ENCODE measurements around the gene LRGUK. TPM values are rescaled to one million over a fixed set of nuclear protein-coding genes. Genes with fewer than 3 reads are reported as not detected.

Gene LRGUK
- total RNA-seq, 2 experiments from 2014 or later = 0.07 to 0.14 TPM

DNA sequence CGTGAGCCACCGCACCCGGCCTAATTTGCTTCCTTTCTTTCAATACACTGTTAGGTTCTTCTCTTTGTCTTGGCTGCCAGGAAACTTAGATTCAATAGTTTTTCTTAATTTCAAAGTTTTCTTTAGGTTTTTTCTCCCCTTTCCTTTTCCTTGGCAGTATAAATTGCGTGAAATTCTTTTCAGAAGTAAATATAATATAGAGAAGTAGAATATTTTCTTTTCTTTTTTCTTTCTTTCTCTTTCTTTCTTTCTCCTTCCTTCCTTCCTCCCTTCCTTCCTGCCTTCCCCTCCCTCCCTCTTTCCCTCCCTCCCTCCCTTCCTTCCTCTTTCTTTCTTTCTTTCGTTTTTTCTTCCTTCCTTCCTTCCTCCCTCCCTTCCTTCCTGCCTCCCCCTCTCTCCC lies 1.7 kb downstream of the LRGUK start:
- H3K27me3 Mint-ChIP-seq = peaks cover 18% of the 10 kb centered on the region
- DNase-seq = no peak
- H3K4me1 Mint-ChIP-seq = peaks cover 16% of the 10 kb centered on the region
- ChIA-PET POLR2A (no interaction called here), CTCF (no interaction called here)
- no peaks in the 10 kb centered on the region for H3K36me3 Mint-ChIP-seq (ENCODE audit: low read depth)
- H3K4me3 Mint-ChIP-seq = peak overlapping the region; percentile 76
- no peak overlapping the region for H3K27ac Mint-ChIP-seq
- no peak for ATAC-seq
- intact Hi-C loops (cut with DNase I, micrococcal nuclease) = loop anchor here in 1 of 2 experiments (10.0 kb wide), 1 partner anchor 874 kb away; the partner anchor contains the start of gene EXOC4
- no peaks in the 10 kb centered on the region for H3K9me3 Mint-ChIP-seq (ENCODE audit: low read depth)

DNA sequence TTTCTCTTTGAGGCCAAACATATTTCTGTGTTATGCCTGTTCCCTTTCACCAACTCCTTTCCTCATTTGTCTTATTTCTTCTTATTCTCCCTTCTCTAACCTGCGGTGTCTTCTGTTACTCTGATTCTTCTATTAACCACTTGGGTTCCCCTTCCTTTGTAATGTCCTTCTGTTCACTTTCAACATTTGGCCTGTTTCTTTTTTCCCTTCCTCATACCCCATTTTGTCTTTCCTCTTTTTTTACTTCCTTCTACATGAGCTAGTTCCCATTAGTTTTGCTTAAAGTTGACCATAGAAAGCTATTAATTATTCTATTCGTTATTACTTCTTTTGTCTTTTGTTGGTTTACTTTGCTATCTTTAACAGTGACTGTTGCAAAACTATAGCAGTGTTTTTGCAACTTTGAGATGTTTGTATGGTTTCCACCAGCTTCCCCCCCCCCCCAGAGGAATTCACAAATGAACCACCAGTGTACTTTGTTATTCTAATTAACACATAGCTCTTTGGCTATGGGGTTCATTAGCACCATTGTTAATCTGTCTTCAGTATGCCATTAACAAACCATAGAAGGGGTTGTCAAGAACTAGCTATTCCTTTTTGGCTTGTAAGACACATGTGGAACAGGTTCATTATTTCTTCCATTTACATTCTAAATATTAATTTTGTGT lies 2.9 kb downstream of the LRGUK start:
- no peaks in the 10 kb centered on the region for H3K36me3 Mint-ChIP-seq (ENCODE audit: low read depth)
- H3K4me3 Mint-ChIP-seq = no peak overlapping the region
- peaks cover 16% of the 10 kb centered on the region for H3K4me1 Mint-ChIP-seq
- ATAC-seq = no peak
- ChIA-PET POLR2A (no interaction called here), CTCF (interaction anchor here (1.0 kb wide), 1 partner anchor 11 kb away, joined by 4 read pairs; no protein-coding TSS in a partner anchor)
- H3K9me3 Mint-ChIP-seq (ENCODE audit: low read depth) = no peaks in the 10 kb centered on the region
- no peak for DNase-seq
- no peak overlapping the region for H3K27ac Mint-ChIP-seq
- intact Hi-C loops (cut with DNase I, micrococcal nuclease) = loop anchor here in 1 of 2 experiments (10.0 kb wide), 1 partner anchor 875 kb away; the partner anchor contains the start of gene EXOC4
- H3K27me3 Mint-ChIP-seq = peaks cover 22% of the 10 kb centered on the region

DNA sequence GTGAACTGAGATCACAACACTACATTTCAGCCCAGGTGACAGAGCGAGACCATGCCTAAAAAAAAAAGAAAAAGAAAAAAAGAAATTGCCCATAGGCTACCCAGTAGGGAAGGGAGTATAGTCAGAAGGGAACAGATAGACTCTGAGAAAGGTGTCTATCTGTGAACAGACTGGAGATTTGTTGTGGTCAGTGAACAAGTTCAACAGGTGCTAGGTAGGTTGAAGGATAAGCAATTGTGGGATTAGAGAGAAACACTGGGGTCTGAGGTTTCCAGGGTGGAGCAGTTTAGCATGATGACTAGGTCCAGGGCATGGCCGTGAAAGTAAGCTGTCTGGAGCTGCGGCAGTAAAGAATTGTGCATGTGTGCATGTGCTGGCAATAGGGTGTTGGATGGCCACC lies 6.9 kb downstream of the LRGUK start:
- POLR2A ChIA-PET = no interaction called here
- intact Hi-C loops (cut with DNase I, micrococcal nuclease) = no loop called here
- Mint-ChIP-seq H3K4me1 (no peaks in the 10 kb centered on the region), H3K4me3 (no peak overlapping the region), H3K36me3 (ENCODE audit: low read depth) (no peaks in the 10 kb centered on the region), H3K27ac (no peak overlapping the region), H3K27me3 (peaks cover 16% of the 10 kb centered on the region), H3K9me3 (ENCODE audit: low read depth) (no peaks in the 10 kb centered on the region)
- DNase-seq (no peak), ATAC-seq (no peak)
- CTCF ChIA-PET = no interaction called here

DNA sequence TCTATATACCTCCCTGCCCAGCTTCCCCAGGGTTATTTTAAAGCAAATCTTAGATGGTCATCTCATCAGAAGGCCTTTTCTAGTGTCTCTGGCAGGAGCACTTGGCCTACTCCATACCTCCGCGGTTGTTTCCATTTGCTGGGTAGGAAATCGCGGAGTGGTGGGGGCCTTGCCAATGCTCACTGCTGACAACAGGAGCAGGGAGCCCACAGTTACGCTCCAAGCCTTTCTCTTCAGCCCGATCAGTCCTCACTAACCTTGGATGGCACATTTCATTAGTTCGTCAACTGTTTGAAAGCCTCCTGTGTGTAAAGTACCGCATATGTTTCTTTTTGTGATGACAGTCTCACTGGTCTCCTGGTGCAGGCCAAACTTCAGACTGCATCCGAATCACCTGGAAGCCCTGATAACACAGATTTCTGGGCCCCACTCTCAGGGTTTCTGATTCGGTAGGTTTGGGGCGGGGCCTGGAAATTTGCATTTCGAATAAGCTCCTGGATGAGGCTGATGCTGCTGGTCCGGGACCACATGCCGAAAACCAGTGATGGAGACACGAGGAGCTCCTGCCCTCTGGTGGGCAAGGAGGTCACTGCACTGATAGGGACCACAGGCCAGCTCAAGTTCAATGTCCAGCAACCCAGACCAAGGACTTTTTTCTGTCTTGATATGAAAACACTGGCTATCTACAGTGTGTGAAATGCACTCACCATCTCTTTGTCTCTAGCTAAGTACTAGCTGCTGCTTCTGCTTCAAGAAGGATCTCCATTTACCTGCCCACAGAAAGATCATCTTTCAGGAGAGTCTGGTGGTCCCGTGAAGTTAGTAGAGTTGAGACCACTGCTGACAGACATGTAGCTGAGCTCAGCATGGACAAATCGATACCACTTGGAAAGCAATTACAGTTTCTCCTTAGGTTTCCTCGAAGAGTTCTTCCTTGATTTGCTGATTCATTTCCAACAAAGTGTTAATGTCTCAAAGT lies 14.0 kb downstream of the LRGUK start:
- Mint-ChIP-seq H3K36me3 (ENCODE audit: low read depth) (no peaks in the 10 kb centered on the region), H3K27me3 (peaks cover 2% of the 10 kb centered on the region), H3K9me3 (ENCODE audit: low read depth) (no peaks in the 10 kb centered on the region), H3K4me1 (peaks cover 2% of the 10 kb centered on the region), H3K4me3 (no peak overlapping the region), H3K27ac (no peak overlapping the region)
- DNase-seq (peak; percentile 75), ATAC-seq (peak; percentile 83)
- intact Hi-C loops (cut with DNase I, micrococcal nuclease) = loop anchor here in 1 of 2 experiments (2.0 to 5.0 kb wide), 2 partner anchors 186 to 218 kb away; no protein-coding TSS in a partner anchor
- CTCF ChIA-PET = interaction anchor here (0.7 to 2.3 kb wide), 20 partner anchors 10 to 1823 kb away, joined by 3 to 19 read pairs (median 4); partner anchors contain the start of gene LRGUK
- POLR2A ChIA-PET = no interaction called here

DNA sequence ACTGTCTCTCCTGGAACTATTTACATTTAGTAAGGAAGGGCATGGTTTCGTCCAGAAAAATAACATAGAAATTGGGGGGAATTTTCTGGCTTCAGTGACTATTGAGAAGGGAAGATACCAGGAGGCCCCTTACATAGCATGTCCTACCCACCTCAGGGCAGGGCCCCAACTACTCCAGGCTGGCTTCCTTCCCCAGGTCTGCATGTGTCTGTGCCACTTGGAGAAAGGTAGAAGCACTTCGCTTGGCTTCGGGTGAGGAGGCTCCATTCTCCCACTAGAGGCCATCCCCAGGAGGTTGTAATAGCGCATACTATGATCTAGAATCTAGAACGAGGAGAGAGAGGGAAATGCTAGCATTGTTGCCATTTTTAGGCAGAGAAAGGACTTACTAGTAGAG lies 14.7 kb downstream of the LRGUK start:
- no peaks in the 10 kb centered on the region for H3K9me3 Mint-ChIP-seq (ENCODE audit: low read depth)
- peaks cover 2% of the 10 kb centered on the region for H3K4me1 Mint-ChIP-seq
- DNase-seq (no peak), ATAC-seq (no peak)
- H3K36me3 Mint-ChIP-seq (ENCODE audit: low read depth) = no peaks in the 10 kb centered on the region
- H3K4me3 Mint-ChIP-seq = no peak overlapping the region
- CTCF ChIA-PET = interaction anchor here (0.7 to 2.3 kb wide), 14 partner anchors 9 to 1823 kb away, joined by 3 to 19 read pairs (median 4); partner anchors contain the start of gene LRGUK
- H3K27me3 Mint-ChIP-seq = peaks cover 2% of the 10 kb centered on the region
- POLR2A ChIA-PET = no interaction called here
- intact Hi-C loops (cut with DNase I, micrococcal nuclease) = loop anchor here in 1 of 2 experiments (2.0 to 5.0 kb wide), 2 partner anchors 185 to 217 kb away; no protein-coding TSS in a partner anchor
- H3K27ac Mint-ChIP-seq = no peak overlapping the region

DNA sequence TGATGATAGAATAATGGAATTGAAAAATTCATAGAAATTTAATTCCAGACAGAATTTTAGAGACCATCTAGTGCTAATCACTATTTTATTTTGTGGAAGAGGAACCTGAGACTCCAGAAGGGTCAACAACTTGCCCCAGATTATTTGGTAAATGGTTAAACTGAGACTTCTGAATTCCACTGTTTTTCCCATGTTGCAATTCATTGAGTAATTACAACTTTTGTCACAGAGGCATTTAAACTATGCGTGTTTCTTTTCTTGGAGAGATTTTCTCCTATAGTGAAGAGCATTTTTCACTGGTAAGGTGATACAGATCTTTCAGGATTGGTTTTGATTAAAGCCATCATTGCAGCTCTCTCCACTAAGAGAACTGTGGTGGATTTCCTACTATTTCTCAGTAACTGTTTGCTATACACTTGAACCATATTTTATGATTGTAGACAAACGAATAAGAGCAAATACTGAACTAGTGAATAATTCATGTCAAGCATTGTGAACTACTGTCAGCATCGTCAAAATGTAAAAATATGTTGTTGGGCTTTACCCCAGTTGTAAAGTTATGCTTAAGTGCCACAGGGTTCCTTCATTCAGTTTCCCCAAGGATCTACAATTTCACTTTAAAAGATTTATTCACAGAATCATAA lies 26.5 kb downstream of the LRGUK start:
- ATAC-seq (no peak), DNase-seq (no peak)
- intact Hi-C loops (cut with DNase I, micrococcal nuclease) = no loop called here
- peaks cover 2% of the 10 kb centered on the region for H3K27me3 Mint-ChIP-seq
- ChIA-PET CTCF (interaction anchor here (0.7 to 1.5 kb wide), 2 partner anchors 12 to 14 kb away, joined by 3 to 4 read pairs; no protein-coding TSS in a partner anchor), POLR2A (no interaction called here)
- no peaks in the 10 kb centered on the region for H3K4me1 Mint-ChIP-seq
- H3K36me3 Mint-ChIP-seq (ENCODE audit: low read depth) = no peaks in the 10 kb centered on the region
- H3K9me3 Mint-ChIP-seq (ENCODE audit: low read depth) = no peaks in the 10 kb centered on the region
- H3K27ac Mint-ChIP-seq = no peak overlapping the region
- H3K4me3 Mint-ChIP-seq = no peak overlapping the region

DNA sequence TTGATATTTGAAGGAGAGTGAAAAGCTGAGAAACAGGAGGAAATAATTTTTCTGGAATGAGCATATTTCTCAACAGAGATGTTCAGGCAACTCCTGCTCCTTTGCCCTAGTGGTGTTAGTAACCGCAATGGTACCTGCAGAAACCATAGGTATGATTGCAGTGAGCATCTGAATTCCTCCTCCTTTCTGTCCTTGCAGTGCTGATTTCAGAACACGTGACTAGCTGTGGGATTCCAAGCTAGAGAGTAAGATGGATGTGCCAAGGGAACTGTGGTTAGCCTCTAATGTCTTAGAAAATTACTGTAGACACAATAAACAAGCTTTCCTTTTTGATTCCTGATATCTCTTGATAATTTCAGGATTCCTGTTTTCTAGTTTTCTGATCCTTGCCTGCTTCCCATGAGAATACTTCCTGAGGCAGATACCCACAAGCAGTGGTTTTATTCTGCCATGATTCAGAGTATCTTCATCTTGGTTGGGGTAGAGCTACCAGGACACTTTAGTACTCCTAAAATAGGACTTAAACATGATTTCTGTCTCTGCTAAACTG lies 27.5 kb downstream of the LRGUK start:
- POLR2A ChIA-PET = no interaction called here
- Mint-ChIP-seq H3K36me3 (ENCODE audit: low read depth) (no peaks in the 10 kb centered on the region), H3K4me1 (no peaks in the 10 kb centered on the region), H3K27ac (no peak overlapping the region), H3K4me3 (no peak overlapping the region), H3K27me3 (peaks cover 2% of the 10 kb centered on the region), H3K9me3 (ENCODE audit: low read depth) (no peaks in the 10 kb centered on the region)
- CTCF ChIA-PET = no interaction called here
- intact Hi-C loops (cut with DNase I, micrococcal nuclease) = no loop called here
- ATAC-seq (no peak), DNase-seq (no peak)

DNA sequence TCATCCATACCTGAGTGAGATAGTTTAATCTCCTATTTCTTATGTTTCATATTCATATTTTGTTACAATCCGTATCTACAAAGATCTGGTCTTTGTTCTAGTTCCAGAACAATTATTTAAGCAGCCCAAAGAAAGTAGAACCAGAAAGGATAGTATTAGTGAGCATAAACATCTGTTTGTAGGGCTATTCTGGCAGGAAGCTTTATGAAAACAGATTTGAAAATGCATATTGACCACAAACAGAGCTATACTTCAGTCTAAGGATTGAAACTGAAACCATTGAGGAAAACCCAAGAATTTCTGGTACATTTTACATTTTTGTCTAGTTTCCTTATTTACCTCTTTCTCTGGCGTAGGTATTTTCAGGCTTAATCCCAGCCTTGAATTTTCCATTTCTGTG lies 28.1 kb downstream of the LRGUK start:
- Mint-ChIP-seq H3K27me3 (peaks cover 2% of the 10 kb centered on the region), H3K4me1 (no peaks in the 10 kb centered on the region), H3K27ac (no peak overlapping the region), H3K9me3 (ENCODE audit: low read depth) (no peaks in the 10 kb centered on the region), H3K4me3 (no peak overlapping the region), H3K36me3 (ENCODE audit: low read depth) (no peaks in the 10 kb centered on the region)
- intact Hi-C loops (cut with DNase I, micrococcal nuclease) = no loop called here
- POLR2A ChIA-PET = no interaction called here
- no peak for ATAC-seq
- CTCF ChIA-PET = no interaction called here
- DNase-seq = no peak

DNA sequence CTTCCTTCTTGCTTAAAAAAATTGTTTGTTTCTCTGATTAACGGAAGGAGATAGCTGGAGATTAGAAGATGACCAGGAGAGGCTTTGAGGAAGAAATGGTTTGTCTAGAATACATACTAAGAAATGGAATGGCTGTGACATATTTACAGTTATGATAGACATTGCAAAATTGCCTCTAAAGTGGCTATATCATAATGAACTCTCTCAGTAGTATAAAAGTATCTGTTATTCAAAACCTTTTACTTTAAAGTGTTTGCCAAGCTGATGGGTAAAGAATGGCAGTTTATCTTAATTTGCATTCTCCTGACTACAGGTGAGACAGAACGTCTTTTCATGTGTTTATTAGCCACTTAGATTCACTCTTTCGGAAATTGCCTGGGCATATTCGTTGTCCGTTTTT lies 28.7 kb downstream of the LRGUK start:
- Mint-ChIP-seq H3K27me3 (peaks cover 2% of the 10 kb centered on the region), H3K36me3 (ENCODE audit: low read depth) (no peaks in the 10 kb centered on the region), H3K4me1 (no peaks in the 10 kb centered on the region), H3K27ac (no peak overlapping the region), H3K9me3 (ENCODE audit: low read depth) (no peaks in the 10 kb centered on the region), H3K4me3 (no peak overlapping the region)
- ChIA-PET POLR2A (no interaction called here), CTCF (no interaction called here)
- DNase-seq (no peak), ATAC-seq (no peak)
- intact Hi-C loops (cut with DNase I, micrococcal nuclease) = no loop called here

DNA sequence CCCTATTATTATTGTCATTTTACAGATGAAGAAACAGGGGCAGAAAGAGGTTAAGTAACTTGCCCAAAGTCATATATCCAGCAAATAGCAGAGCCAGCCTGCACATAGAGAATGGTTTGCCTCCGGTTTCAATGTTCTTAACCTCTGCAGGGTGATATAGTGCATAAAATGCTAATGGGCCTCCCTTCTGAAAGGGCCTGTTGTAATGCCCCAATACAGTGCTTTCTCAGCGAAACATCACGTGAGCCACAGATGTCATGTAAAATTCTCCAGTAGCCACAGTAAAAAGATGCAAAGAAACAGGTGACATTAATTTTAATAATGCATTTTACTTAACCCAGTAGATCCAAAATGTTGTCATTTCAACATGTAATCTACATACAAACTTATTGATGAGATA lies 38.1 kb downstream of the LRGUK start:
- no peaks in the 10 kb centered on the region for H3K36me3 Mint-ChIP-seq (ENCODE audit: low read depth)
- ChIA-PET POLR2A (no interaction called here), CTCF (no interaction called here)

DNA sequence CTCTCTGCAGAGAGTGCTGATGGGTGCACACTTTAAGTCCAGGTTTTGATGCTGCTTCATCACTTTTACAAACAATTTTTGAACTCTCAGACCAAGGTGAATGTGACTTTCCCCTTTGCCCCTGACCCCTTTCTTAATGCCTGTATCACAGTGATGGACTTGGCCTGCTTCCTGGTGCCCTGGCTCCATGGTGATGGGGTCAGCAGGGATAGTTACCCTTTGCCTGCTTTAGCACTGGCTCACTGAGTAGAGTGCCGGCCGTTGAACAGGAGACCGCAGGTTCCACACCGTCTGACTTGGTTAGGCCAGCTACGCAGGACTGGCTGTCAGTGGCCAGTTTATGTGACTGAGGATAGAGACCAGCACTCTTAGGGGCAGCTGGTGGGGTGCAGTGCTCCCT lies 40.1 kb downstream of the LRGUK start:
- ChIA-PET CTCF (interaction anchor here (0.6 kb wide), 1 partner anchor 14 kb away, joined by 3 read pairs; no protein-coding TSS in a partner anchor), POLR2A (no interaction called here)
- Mint-ChIP-seq H3K27me3 (peaks cover 2% of the 10 kb centered on the region), H3K36me3 (ENCODE audit: low read depth) (no peaks in the 10 kb centered on the region), H3K27ac (no peak overlapping the region), H3K4me1 (no peaks in the 10 kb centered on the region), H3K9me3 (ENCODE audit: low read depth) (no peaks in the 10 kb centered on the region), H3K4me3 (no peak overlapping the region)
- DNase-seq = no peak
- intact Hi-C loops (cut with DNase I, micrococcal nuclease) = no loop called here
- ATAC-seq = no peak

More for the DNA sequence above, 38.1 kb downstream of the LRGUK start:
- no peak overlapping the region for H3K4me3 Mint-ChIP-seq
- DNase-seq (no peak), ATAC-seq (no peak)
- H3K9me3 Mint-ChIP-seq (ENCODE audit: low read depth) = no peaks in the 10 kb centered on the region
- no peaks in the 10 kb centered on the region for H3K27me3 Mint-ChIP-seq
- H3K4me1 Mint-ChIP-seq = no peaks in the 10 kb centered on the region
- intact Hi-C loops (cut with DNase I, micrococcal nuclease) = no loop called here
- no peak overlapping the region for H3K27ac Mint-ChIP-seq
